ENCODE measurements around the gene CCR6. TPM values are rescaled to one million over a fixed set of nuclear protein-coding genes. Genes with fewer than 3 reads are reported as not detected.

Gene CCR6
- polyA plus RNA-seq, 2 of the 4 experiments (the other 2 are of a cell fraction), result 0.01 TPM; not detected in 1

- no peak for TF ChIP-seq REST (IDR thresholded peaks at IDR 0.05)
- no peak for TF ChIP-seq ZNF302 (CRISPR knock-in tag; IDR thresholded peaks at IDR 0.05)
- TF ChIP-seq RFX5 (IDR thresholded peaks at IDR 0.05), result no peak
- TF ChIP-seq FOSL2 (IDR thresholded peaks at IDR 0.05), result no peak
- TF ChIP-seq FOSL2 (CRISPR knock-in tag; IDR thresholded peaks at IDR 0.05), result no peak
- TF ChIP-seq PBX3 (IDR thresholded peaks at IDR 0.05), result no peak
- TF ChIP-seq ELK1 (IDR thresholded peaks at IDR 0.05; ENCODE audit: low read depth, low read length), result no peak
Measured at GRCh38 chr6:167077241-167077932, 45.5 kb upstream of the CCR6 start (continued).

GRCh38 chr6:167078745-167079144, 44.2 kb upstream of the CCR6 start:
- 56% methylated on average over 7 of the region's 8 CpGs for WGBS (ENCODE audit: missing lambda C conversion rate)
- no peaks in the 10 kb centered on the region for H3K4me1 ChIP-seq
- H3K27ac ChIP-seq, result no peak overlapping the region
- POLR2A ChIA-PET, result no interaction called here
- ATAC-seq (no peak), FAIRE-seq (no peak), DNase-seq (ENCODE audit: low read depth in 1 of 2, low spot score in 1 of 2) (no peak)
- no peak for TF ChIP-seq ELK1 (IDR thresholded peaks at IDR 0.05; ENCODE audit: low read depth, low read length)
- TF ChIP-seq SREBF2 (IDR thresholded peaks at IDR 0.05), result no peak
- no peak for TF ChIP-seq EHF (CRISPR knock-in tag; IDR thresholded peaks at IDR 0.05)
- TF ChIP-seq RARB (CRISPR knock-in tag; IDR thresholded peaks at IDR 0.05), result no peak
- no peak for TF ChIP-seq EHMT2 (IDR thresholded peaks at IDR 0.05; ENCODE audit: low read depth)
- no peak for TF ChIP-seq POLR2A (IDR thresholded peaks at IDR 0.05; ENCODE audit: low read length)
- TF ChIP-seq HMGXB4 (CRISPR knock-in tag; IDR thresholded peaks at IDR 0.05; ENCODE audit: borderline replicate concordance), result no peak
- TF ChIP-seq RAD21 (conservative IDR thresholded peaks at IDR 0.05 in 1 of 2, IDR thresholded peaks at IDR 0.05 in 1 of 2), result no peak
- TF ChIP-seq FOSL2 (IDR thresholded peaks at IDR 0.05), result no peak
- TF ChIP-seq FOSL2 (CRISPR knock-in tag; IDR thresholded peaks at IDR 0.05), result no peak
- no peak for TF ChIP-seq ZNF302 (CRISPR knock-in tag; IDR thresholded peaks at IDR 0.05)
- TF ChIP-seq RCOR1 (IDR thresholded peaks at IDR 0.05; ENCODE audit: low read depth, low read length), result no peak
- no peak for TF ChIP-seq HDAC2 (IDR thresholded peaks at IDR 0.05)
- TF ChIP-seq HOXB5 (CRISPR knock-in tag; IDR thresholded peaks at IDR 0.05), result no peak
- no peak for TF ChIP-seq NPAS2 (CRISPR knock-in tag; IDR thresholded peaks at IDR 0.05; ENCODE audit: borderline replicate concordance)
- no peak for TF ChIP-seq RNF2 (IDR thresholded peaks at IDR 0.05; ENCODE audit: borderline replicate concordance, low read depth)
- TF ChIP-seq JUN (IDR thresholded peaks at IDR 0.05), result no peak
- H3K4me2 ChIP-seq, result no peak overlapping the region
- H3K4me3 ChIP-seq, result no peak overlapping the region
- H3K9me3 ChIP-seq, result no peaks in the 10 kb centered on the region; the same call in 2 of the 3 replicates
- CTCF ChIA-PET, result no interaction called here
